Fibroblast of upper back skin (primary cell): Measurements from ENCODE around the gene PTPRD.
"Not testable (repeated sequence)": the region's sequence is repeated elsewhere in the genome, so short reads cannot be mapped to it uniquely, and the experiment has no call there.

Experiments used
- DNase-seq: peaks from one replicate; pipeline ENCODE4 v3.0.0-alpha.2; 2013

Gene PTPRD

DNA sequence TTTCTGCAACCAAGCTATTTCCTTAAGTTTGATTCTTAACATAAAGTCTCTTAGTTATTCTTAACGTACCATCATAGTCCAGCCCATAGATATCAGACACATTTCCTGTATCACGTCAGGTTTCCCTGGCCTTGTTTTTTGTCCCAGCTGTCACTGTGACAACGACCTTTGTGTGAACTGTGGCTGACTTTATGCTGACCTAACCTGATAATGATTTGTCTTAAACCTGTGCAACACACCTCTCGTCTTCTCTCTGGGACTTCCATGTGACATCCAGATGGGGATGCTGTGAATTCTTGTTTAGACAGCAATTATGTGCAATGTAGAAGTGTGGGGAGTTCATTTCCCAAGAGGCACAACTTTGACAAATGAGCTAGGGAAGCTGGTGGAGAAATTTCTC is 662.8 kb downstream of the PTPRD start:
- DNase-seq, result peak; percentile 34

GRCh38 chr9:9949368-9949767 is 663.4 kb downstream of the PTPRD start:
- peak; percentile 24 for DNase-seq

GRCh38 chr9:9945966-9946365 is 666.8 kb downstream of the PTPRD start:
- peak; percentile 44 for DNase-seq

- peak; percentile 73 for DNase-seq
These were observed 669.9 kb downstream of the PTPRD start for GRCh38 chr9:9942764-9943424.

DNA sequence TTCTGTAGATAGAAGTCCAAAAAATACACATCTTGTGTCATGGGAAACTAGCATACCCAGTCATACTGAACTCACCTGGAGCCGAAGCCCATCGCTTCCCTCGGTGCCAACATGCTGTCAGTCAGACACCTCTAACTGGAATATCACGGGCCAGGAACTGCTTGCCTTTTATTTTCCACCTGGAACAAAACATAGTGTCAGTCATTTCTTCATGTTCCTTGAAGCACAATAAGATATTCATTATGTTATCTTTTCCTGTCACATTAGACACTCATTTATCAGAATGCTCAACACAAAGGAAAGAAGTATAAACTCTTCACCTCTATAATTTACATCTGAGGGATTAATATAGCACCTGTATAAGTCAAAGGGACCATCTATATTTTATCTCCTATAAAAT is 674.4 kb downstream of the PTPRD start:
- no peak for DNase-seq

DNA sequence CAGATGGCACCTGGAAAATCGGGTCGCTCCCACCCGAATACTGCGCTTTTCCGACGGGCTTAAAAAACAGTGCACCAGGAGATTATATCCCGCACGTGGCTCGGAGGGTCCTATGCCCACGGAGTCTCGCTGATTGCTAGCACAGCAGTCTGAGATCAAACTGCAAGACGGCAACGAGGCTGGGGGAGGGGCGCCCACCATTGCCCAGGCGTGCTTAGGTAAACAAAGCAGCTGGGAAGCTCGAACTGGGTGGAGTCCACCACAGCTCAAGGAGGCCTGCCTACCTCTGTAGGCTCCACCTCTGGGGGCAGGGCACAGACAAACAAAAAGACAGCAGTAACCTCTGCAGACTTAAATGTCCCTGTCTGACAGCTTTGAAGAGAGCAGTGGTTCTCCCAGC is 681.3 kb downstream of the PTPRD start:
- DNase-seq, result not testable (repeated sequence)

DNA sequence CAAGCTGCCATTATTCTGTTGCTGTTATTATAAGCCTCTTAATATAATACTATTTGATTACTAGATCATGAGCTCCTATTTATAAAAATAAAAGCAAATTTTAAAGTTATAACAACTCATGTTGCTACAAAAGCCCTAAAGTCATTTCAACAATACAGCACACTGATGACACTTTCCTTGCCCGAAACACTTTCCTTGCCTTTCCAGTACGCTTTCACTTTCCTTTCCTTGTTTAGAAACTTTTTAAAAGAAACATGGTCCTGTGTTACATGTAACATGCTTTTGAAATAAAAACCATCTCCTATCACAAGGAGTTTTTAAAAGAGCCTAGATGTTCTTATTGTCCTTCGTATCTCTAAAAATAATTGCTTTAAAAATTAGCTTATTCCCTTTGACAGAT is 688.4 kb downstream of the PTPRD start:
- no peak for DNase-seq

- DNase-seq, result peak; percentile 5
These were observed 691.0 kb downstream of the PTPRD start for GRCh38 chr9:9921805-9922204.

DNA sequence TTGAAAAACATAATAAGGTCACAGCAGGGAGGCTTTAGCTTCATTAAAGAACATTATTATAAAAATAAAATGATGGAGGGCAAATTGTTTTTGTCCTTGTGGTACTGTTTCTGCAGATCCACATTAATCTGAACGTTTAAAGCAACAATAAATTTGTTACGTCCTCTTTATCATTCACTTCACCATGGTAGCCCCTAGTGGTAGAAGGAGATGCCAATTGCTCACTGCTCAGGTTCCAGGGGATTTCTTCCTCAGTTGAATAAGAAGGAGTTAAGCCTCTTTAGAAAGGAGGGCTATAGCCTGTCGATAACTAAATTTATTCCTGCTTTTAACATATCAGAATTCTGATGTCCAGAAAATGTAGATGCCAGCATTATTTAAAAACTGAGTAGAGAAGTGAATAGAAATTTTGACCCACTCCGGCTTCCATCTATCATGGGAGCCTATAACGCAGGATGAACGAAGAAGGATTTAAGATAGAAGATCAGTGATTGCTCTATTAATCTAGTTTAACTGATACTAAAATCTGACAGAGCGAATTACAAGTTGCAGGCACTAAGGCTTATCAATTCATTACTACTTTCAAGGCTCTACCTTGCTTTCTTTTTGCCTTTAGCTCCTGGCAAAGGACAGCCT is 692.3 kb downstream of the PTPRD start:
- no peak for DNase-seq

GRCh38 chr9:9919174-9919775 is 693.5 kb downstream of the PTPRD start:
- DNase-seq, result no peak

GRCh38 chr9:9917400-9917799 is 695.4 kb downstream of the PTPRD start:
- no peak for DNase-seq

- DNase-seq, result no peak
These were observed 698.6 kb downstream of the PTPRD start for GRCh38 chr9:9914174-9914573.

GRCh38 chr9:9913276-9913832 is 699.4 kb downstream of the PTPRD start:
- DNase-seq, result no peak

DNA sequence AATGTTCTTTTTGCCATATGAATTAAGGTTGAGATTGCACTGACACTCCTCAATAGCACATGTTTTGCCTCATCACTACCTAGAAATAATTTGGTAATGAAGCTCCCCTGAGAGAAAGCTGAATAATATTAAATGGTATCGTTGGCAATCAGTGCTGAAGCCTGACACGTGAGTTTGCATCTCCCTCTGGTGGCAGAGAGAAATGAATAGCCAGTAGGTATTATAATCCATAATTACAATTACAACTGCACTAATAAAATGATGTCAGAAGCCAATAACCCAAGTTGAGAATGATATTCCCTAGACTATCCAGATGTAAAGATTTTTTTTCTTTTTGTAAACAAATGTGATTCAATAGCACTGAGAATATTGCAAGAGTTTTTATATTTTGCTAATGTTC is 700.3 kb downstream of the PTPRD start:
- DNase-seq, result peak; percentile 4

DNA sequence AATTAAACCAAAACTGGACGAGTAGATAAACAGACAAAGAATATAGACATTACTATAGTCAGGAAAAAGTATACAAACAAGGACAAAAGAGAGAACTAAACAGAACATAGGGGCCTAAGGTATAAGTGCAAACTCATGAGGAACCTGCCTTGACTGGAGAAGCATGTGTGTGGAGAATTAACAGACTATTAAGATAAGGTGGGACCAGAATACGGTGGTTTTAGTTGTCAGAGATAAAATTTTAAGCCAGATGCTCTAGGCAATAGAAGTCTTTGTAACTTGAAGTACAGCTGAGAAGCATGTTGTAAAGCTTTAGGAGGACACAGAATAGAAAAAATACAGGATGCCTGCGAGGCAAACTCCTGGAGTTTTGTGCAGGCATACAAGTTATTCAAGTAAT is 707.1 kb downstream of the PTPRD start:
- DNase-seq, result no peak

GRCh38 chr9:9904041-9904440 is 708.8 kb downstream of the PTPRD start:
- no peak for DNase-seq

GRCh38 chr9:9901624-9902023 is 711.2 kb downstream of the PTPRD start:
- no peak for DNase-seq

- no peak for DNase-seq
These were observed 719.0 kb downstream of the PTPRD start for GRCh38 chr9:9893837-9894236.

DNA sequence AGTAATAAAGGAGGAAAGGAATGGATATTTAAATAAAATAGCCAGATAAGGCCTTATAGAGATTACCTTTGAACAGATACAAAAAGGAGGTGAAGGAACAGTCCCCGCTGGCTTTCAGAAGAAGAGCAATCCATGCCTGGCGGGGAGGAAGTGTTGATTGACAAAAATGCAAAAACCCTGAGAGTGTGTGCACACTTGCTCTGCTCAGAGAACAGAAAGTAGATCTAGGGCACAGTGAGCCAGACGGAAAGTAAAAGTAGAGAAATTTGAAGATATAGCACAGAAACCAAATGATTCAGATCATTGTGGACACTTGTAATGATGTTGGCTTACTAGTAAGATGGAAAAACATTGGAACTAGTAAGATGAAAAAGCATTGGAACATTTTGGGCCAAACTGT is 720.6 kb downstream of the PTPRD start:
- DNase-seq, result no peak

DNA sequence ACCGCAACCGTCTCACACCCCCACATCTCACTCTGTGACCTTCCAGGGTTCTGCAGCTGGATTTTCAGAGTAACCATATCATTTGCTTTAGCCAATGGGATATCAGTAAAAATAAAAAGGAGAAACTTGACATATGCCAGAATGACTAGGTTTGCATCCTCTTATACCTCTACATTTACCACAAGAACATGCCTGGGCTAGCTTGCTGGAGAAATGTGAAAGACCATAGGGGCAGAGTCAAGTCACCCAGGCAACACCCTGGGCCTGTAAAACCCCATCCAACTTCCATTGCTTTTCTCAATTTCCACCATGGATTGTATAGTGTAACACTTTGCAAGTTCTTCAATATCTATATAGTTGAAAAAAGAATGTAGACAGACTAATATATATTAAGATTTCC is 731.1 kb downstream of the PTPRD start:
- no peak for DNase-seq

GRCh38 chr9:9874270-9874669 is 738.5 kb downstream of the PTPRD start:
- DNase-seq, result no peak

GRCh38 chr9:9862235-9862810 is 750.5 kb downstream of the PTPRD start:
- DNase-seq, result no peak

GRCh38 chr9:9855177-9856078 is 757.4 kb downstream of the PTPRD start:
- DNase-seq, result no peak
